NCI-H146 treated with DMSO at 0.1 percent for 48 hours (cell line): ENCODE results near the gene RADX.
"Not testable (repeated sequence)": the region's sequence is repeated elsewhere in the genome, so short reads cannot be mapped to it uniquely, and the experiment has no call there.

Experiments used
- DNase-seq: peaks from one replicate; lab custom pipeline; 2025; ENCODE audit not compliant: unreplicated experiment; lab: John Stamatoyannopoulos, UW

Gene RADX, protein sequence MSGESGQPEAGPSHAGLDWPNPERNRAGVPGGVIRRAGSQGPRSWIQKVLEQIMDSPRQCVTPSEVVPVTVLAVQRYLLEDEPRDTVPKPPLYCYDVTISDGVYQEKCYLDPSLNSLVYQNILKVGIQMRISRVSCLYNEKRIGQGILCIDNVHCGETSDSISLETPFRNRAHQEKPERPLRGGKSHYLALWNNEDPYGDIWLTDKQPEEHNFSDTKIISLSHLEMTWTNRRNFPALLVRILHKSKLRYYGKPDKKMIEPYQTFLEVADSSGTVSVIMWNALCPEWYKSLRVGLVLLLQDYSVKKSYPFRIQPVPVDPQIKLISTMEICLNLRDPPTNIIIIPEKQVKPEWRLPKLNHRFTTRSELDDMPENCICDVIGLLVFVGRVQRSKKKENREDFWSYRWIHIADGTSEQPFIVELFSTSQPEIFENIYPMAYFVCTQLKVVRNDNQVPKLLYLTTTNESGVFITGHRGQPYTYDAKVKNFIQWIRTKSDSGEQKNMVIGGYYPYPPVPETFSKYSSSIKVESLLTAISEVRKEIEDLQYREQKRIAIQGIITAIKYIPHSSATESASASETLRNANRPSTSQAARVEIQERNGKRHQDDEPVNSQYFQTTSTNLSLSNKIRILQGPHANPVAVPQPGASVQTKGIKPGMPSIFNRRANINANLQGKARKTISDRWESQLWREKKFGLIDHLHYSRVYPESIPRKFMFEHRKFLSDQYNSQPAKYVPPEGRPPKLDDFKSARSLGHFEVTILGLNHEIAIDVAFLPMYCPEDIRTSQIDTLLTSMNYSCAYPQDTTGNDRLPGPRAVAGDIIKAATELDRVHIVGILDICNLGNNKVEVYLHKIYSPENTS

DNA sequence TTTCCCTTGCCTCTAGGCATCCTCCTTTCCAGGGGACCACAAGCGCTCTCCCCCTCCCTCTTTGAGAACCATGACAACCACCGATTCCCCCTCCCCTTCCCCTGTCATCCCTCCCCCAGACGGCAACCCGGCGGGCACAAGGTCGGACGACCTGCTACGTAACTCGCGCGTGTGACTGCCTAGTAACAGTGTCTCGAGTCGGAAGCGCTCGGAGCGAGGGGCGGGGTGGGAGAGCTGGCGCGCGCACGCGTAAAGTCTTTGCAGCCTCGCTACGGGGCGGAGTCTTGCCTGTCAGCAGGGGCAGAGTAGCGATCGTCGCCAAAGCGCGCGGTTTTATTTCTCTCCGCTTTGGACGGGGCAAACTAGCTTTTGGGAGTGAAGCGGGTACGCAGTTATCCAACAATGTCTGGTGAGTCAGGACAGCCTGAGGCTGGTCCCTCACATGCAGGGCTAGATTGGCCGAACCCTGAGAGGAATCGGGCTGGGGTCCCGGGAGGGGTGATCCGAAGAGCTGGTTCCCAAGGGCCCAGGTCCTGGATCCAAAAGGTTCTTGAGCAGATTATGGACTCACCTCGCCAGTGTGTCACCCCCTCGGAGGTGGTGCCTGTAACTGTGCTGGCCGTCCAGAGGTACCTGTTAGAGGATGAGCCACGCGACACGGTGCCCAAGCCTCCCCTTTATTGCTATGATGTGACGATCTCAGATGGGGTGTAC is at the start of gene RADX:
RADX (plus strand) TSS at position 300 of the 714 bp plus-strand sequence; CDS start at position 403, 103 bp downstream.
- no peak for DNase-seq

DNA sequence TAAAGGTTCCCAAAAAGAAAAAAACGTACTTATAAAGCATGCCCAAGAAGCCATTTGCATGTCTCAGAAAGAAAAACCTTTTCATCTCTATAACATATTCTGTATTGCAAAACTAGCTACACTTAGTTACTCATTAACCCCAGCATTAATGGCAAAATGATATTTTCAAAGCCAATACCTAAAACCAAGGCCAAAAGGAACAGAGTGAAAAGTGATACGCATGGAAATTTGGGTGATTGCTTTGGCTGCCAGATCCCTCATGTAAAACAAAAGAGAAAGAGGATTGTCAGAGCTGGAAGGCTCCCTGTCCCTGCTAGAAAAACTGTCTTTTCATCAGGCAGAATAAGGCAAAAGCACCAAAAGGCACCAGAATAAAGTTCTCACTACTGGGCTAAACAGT is 46.8 kb upstream of the RADX start:
- no peak for DNase-seq

DNA sequence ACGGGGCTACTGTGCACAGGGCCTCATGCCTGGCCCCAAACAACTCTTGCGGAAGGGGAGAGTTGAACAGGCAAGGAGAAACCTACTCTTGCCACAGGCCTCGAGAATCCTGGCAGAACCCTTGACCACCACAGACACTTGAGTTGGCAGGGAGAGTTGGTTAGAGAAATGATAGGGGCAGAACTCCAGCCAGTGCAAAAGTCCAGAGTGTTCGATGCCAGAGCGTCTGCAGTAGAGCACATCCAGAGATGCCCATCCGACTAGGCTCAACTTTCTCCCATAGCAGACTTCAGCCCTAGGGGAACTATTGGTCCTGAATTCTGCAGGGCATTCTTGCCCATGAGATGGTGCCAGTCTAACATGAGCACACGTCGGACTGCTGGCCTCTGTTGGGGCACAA is 45.4 kb upstream of the RADX start:
- no peak for DNase-seq

DNA sequence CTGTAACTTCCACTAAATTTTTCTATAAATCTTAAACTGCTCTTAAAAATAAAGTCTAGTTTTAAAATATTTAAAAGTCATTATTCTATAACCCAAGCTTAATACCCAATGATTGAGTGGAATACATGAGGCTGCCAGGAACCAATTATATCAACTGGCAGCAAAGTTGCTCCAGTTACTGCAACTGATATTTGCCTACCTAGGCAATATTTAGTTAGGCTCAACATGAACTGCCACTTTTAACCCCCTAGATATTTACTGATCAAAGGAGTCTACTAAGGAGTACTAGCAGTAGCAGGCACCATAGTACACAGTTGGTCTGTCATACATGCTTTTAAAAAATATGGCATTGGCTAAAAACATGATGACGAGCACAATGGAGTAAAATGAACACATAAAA is 29.9 kb upstream of the RADX start:
- DNase-seq: no peak

DNA sequence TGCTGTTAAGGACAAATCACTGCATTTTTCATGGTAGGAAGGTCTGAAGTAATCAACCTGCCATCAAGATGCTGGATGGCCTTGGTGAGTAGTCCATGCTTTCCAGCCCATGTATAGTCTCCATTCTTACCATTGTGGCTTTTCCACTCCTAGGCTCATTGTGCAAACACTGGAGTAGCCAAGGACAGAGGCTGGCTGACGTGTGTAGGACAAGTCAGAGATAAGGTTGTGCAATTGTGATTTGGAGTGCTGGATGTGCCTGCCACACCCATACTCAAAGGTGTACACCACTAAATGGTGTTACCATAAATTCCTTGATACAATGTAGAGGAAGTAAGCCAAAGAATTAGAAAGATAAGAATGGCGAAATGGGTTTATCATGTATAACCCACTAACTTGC is 26.3 kb upstream of the RADX start:
- no peak for DNase-seq

DNA sequence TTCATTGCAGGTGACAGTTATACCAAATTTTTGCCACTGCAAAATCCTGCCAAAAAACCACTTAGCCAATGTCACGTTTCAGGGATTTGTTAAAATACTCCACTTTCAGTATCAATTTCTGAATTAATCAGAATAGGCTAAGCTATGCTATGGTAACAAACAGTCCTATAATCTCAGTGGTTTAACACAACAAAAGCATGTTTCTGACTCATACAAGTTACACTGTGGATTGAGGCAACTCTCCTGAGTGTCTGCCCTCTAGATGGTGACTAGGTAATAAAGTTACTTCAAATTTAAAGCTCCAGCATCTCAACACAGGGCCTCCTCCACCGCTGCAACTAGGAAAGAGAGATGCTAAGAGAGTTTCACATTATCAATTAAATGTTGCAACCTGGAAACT is 23.0 kb upstream of the RADX start:
- no peak for DNase-seq

DNA sequence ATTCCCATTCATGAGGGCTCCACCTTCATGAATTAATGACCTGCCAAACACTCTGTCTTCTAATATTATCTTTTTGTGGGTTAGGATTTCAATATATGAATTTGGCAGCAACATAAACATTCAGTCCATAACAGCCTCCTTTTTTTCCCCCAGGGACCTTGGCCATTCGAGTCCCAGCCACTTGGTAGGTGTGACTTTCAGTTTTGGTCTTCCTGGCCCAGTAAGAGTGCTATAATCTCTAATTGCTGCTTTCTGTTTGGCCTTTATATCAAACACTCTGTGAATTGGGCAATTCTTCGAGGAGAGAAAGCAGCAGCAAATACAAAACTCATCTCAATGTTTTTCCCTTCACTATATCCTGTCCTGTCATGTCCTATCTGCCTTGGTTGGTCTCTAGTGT is 12.4 kb upstream of the RADX start:
- DNase-seq: no peak

DNA sequence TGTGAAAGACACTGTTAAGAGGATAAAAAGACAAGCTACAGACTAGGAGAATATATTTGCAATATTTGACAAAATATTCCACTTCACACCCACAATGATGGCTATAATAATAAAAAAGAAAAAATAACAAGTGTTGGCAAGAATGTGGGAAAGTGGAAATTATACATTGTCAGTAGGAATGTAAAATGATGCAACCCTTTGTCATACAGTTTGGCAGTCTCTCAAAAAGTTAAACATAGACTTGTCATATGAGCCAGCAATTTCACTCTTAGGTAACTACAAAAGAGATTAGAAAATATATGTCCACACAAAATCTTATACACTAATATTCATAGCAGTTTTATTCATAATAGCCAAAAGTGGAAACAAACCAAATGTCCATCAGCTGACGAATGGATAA is 5.2 kb upstream of the RADX start:
- DNase-seq: no peak

DNA sequence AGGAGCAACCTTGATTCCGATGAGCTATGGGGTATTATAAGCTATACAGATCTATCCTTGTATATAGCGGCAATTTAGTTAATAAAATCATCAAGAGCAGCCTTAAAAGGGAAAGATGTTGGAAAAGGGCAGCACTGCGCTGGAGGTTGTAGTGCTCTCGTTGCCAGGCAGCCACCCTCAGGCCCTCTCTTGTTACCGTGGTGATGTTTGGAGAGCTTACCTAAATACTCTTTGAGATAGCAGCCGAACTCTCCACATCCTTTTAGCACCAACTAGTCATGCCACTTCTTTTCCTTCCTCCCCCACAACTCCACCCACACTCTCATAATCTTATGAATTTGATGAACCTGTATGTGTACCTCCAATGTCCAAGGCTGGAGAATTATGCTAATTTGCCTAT is 3.8 kb upstream of the RADX start:
- no peak for DNase-seq

DNA sequence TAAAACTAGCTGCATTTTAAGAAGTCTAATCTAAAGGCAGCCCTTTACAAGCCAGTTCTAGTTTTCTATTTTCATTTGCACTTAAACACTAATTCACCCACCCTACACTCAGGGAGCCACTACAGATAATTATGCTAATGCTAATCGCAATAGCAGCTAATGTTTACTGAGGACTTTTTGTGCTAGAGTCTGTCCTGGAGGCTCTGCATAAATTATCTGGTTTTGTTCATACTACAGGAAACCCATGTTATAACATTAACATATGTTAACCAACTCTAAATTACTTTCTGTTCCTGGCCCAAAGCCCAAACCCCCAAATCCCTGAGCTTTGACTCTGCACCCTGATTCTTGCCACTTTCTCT is 480 bp upstream of the RADX start:
- no peak for DNase-seq

DNA sequence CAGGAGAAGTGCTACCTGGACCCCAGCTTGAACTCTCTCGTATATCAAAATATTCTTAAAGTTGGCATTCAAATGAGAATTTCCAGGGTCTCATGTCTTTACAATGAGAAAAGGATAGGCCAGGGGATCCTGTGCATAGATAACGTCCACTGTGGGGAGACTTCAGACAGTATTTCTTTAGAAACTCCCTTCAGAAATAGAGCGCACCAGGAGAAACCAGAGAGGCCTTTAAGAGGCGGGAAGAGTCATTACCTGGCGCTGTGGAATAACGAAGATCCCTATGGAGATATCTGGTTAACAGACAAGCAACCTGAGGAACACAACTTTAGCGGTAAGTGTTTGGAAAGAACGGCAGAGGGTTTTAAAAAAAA is 600 bp downstream of the RADX start:
- no peak for DNase-seq

DNA sequence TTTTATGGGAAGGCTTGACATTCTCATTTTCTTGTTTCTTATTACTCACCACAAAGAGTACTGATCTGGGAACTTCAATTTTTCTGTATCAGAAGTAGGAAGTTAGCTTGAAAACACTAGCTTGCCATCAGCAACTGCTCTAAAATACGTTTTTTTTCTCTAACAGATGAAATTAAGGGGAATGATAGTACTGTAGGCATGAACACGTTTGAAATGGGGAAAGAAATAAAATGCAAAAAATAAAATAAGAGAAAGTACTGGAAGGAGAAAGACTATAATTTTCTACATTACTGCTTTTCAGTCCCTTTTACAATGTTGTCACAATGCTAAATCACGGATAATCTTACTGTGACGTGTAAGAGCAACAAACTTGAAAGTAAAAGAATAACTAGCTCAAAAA is 1.5 kb downstream of the RADX start:
- DNase-seq: no peak

DNA sequence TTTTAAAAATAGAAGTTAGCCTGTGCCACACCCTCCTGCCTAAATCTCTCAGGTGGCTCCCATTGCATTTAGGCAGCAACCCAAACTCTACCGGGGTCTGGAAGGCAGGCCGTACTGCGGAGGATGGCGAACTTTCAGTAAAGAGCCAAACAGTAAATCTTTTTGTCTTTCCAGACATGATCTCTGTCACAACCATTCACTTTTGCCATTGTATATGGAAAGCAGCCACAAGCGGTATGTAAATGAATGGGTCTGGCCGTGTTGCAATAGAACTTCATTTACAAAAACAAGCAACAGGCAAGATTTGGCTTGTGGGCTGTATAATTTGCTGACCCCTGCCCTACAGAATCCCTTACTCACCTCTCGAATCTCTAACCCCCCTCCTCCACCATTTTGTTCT is 3.3 kb downstream of the RADX start:
- no peak for DNase-seq

DNA sequence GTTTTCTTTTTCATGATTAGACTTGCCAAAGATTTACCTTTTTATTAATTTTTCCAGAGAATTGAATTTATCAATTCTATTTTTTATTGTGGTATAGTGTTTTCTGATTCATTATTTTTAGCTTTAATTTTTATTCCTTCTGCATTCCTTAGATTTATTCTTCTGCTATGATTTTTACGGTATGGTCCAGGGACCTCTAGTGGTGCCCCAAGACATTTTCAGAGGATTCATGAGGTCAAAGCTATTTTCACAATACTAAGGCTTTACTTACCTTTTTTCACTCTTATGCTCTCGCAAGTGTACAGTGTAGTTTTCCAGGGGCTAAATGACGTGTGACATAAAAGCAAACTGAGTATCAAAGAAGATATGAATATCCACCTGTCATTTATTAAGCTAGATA is 8.0 kb downstream of the RADX start:
- DNase-seq: no peak

DNA sequence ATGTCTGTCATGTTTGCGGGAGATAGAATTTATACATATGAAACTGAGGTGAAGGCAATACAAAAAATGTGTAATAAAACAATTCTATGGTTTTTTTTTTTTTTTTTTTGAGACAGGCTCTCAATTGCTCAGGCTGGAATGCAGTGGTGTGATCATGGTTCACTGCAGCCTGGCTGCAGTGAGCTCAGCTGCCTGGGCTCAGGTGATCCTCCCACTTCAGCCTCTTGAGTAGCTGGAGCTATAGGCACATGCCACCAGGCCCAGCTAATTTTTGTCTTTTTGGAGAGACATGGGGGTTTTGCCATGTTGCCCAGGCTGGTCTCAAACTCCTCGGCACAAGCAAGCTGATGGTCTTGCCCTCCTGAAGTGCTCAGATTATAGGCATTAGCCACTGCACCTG is 10.1 kb downstream of the RADX start:
- no peak for DNase-seq

DNA sequence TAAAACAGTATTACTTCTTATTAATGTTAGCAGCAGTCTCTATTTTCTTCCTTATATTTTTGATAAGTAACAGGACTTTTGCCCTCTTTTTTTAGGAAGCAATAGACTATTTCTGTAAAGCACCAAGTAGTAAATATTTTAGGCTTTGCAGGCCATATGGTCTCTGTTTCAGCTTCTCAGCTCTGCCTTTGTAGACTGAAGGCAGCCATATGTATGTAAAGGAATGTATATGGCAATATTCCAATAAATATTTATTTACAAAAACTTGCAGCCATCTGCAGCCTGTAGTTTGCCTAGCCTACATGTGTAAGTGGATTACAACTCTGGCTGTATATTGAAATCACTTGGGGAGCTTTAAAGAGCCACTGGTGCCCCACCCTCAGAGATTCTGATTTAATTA is 15.0 kb downstream of the RADX start:
- no peak for DNase-seq

DNA sequence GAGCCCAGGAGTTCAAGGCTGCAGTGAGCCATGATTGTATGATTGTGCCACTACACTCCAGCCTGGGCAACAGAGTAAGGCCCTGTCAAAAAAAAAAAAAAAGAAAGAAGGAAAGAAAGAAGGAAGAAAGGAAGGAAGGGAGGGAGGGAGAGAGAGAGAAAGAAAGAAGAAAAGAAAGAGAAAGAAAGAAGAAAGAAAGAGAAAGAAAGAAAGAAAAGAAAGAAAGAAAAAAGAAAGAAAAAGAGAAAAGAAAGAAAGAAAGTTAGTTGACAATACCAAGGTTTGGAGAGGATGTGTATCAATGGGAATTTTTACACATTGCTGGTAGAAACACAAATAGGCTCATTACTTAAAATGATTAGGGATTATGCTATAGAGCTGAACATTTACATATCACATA is 19.8 kb downstream of the RADX start:
- DNase-seq: no peak

DNA sequence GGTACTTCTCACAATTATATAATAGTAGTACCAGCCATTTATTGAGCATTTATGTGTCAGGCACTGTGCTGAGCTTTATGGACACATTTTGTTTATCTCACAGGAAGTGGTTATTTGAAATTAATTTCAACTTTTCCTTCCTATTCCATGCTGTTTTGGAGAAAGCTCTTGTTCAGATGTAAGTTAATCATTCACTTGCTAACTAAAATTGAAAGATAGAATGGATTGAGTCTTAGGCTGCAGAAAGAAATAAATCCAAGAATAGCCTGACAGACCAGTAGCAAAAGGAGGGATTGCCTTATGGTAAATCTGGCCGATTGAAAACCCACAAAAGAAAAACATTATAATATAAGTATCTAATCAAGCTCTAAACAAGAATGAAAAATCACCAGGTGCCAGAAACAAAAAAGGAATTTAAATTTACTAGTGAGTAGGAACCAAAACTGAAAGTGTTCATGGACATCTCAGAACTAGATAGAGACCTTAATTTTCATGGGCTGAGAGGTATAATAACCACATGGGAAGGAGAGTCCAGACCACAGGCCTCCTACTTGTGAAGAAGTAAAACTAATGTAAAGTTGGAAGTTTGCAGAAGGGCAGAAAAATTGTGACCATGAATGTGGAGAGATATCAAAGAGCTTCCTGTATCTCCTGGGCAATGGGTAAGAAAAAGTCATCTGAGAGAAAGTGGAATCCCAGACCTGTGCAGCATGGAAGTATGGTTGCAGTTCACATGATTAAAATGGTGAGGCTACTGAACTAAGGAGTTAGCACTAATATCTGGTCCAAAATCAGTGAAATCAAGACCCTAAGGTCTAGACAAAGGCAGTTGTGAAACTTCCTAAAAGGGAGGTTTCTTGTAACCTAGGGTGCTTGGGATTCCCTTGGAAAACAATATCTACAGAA is 38.0 kb downstream of the RADX start:
- DNase-seq: no peak

DNA sequence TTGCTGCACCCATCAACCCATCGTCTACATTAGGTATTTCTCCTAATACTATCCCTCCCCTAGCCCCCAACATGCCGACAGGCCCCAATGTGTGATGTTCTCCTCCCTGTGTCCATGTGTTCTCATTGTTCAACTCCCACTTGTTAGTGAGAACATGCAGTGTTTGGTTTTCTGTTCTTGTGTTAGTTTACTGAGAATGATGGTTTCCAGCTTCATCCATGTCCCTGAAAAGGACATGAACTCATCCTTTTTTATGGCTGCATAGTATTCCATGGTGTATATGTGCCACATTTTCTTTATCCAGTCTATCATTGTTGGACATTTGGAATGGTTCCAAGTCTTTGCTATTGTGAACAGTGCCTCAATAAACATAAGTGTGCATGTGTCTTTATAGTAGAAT is 41.8 kb downstream of the RADX start:
- not testable (repeated sequence) for DNase-seq

DNA sequence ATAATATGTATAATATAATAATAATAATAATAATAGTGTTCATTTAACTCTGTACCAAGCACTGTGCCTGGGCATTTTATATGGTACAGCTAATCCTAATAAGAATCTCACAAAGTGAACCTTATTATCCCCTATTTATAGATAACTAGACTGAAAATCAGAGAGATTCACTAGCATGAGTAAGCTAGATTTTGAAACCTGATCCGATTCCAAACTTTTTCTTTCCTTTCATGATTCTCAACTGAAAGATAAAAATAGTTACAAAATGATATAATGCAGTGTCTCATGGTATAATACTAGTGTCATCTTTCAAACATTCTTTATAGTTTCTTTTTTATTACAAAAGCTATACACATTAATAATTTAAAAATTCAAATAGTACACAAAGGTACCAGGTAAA is 58.9 kb downstream of the RADX start:
- no peak for DNase-seq

DNA sequence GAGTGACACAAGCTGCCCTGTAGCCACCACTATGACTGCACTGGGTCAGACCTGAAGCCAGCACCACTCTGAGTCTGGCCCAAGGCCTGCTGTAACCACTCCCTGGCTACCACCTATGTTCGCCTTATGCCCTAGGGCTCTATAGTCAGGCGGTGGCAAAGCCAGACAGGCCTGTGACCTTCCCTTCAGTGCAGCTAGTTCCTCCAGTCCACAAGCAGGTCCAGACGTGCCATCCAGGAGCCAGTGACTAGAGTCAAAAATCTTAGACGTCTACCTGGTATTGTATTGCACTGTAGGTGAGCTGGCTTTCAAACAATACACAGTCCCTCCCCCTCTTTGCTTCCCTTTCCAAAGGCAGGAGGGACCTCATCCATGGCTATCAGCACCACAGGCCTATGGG is 60.7 kb downstream of the RADX start:
- no peak for DNase-seq
